Smooth muscle cell (in vitro differentiated cells): Measurements from ENCODE around the gene CCT5. TPM values are rescaled to one million over a fixed set of nuclear protein-coding genes. Genes with fewer than 3 reads are reported as not detected.

Experiments
- DNase-seq: peaks from one replicate; lab custom pipeline; 2025; ENCODE audit not compliant: unreplicated experiment; lab: John Stamatoyannopoulos, UW
- H2AFZ ChIP-seq: fragments of 200-600 bp; sonication (generic); 2 replicates; pipeline ENCODE4 v1.6.0; 2016; ENCODE audit warnings: antibody characterized with exemption, low read depth, mild to moderate bottlenecking
- H3F3A ChIP-seq: fragments of 200-600 bp; sonication (generic); 2 replicates; pipeline ENCODE4 v1.6.0; 2017; ENCODE audit warnings: antibody characterized with exemption, low read depth
- H3K27ac ChIP-seq: fragments of 200-600 bp; sonication (generic); 2 replicates; pipeline ENCODE4 v1.5.1; 2016; ENCODE audit warnings: low read depth, mild to moderate bottlenecking
- H3K27me3 ChIP-seq: fragments of 200-600 bp; sonication (generic); 2 replicates; pipeline ENCODE4 v1.6.1; 2016; ENCODE audit warnings: low read depth, mild to moderate bottlenecking
- H3K36me3 ChIP-seq: fragments of 200-600 bp; sonication (generic); 2 replicates; pipeline ENCODE4 v1.5.1; 2016; ENCODE audit warnings: low read depth
- H3K4me1 ChIP-seq: fragments of 200-600 bp; sonication (generic); 2 replicates; pipeline ENCODE4 v1.5.1; 2016; ENCODE audit warnings: low read depth
- H3K4me2 ChIP-seq: fragments of 200-600 bp; sonication (generic); 2 replicates; pipeline ENCODE4 v1.6.0; 2016; ENCODE audit warnings: mild to moderate bottlenecking
- H3K4me3 ChIP-seq: fragments of 200-600 bp; sonication (generic); 2 replicates; pipeline ENCODE4 v1.5.1; 2016; ENCODE audit warnings: mild to moderate bottlenecking
- H3K79me2 ChIP-seq: fragments of 200-600 bp; sonication (generic); 2 replicates; pipeline ENCODE4 v1.6.0; 2016; ENCODE audit warnings: low read depth, mild to moderate bottlenecking
- H3K9ac ChIP-seq: fragments of 200-600 bp; sonication (generic); 2 replicates; pipeline ENCODE4 v1.6.0; 2016; ENCODE audit warnings: low read depth
- H3K9me3 ChIP-seq: fragments of 200-600 bp; sonication (generic); replicated peaks from 2 replicates; pipeline ENCODE4 v1.5.1; 2016; ENCODE audit warnings: low read depth
- H4K20me1 ChIP-seq: fragments of 200-600 bp; sonication (generic); 2 replicates; pipeline ENCODE4 v1.6.0; 2016; ENCODE audit warnings: low read depth
- CTCF ChIP-seq: fragments of 200-600 bp; sonication (generic); IDR thresholded peaks from 2 replicates; pipeline ENCODE4 v1.5.1; 2017; ENCODE audit warnings: borderline replicate concordance, mild to moderate bottlenecking, antibody characterized with exemption; ENCODE audit not compliant: insufficient read depth, poor library complexity, severe bottlenecking
- WGBS: methylation state at CpG from one replicate; pipeline ENCODE4 v1.1.7; 2016; ENCODE audit warnings: low lambda C conversion rate; 5-methylcytosine and 5-hydroxymethylcytosine counted together
- polyA plus RNA-seq: library from polyadenylated mRNA; unstranded; fragments of >200 nt; fragmentation: Nextera tagmentation; extraction: Ambion mirVana; gene quantifications from 2 replicates; pipeline ENCODE4 v1.2.1, GENCODE V29; 2016
- total RNA-seq: library from RNA; depleted of rRNA; stranded (reverse); fragments of >200 nt; gene quantifications from 2 replicates; pipeline ENCODE4 v1.2.3, GENCODE V29; 2014

Gene CCT5
- total and polyA plus RNA-seq, 2 experiments from 2014 or later, result 146 to 198 TPM

- WGBS, result 85% methylated on average over 18 of the region's 18 CpGs
- DNase-seq, result no peak
- H3K36me3 ChIP-seq, result peaks cover 54% of the 10 kb centered on the region
These were observed 12.2 kb downstream of the CCT5 start for GRCh38 chr5:10262121-10262774.

GRCh38 chr5:10262995-10263394 lies 12.9 kb downstream of the CCT5 start:
- Histone ChIP-seq H3K9ac (no peak overlapping the region), H3K4me3 (no peak overlapping the region), H3K4me1 (no peaks in the 10 kb centered on the region), H3K36me3 (peaks cover 48% of the 10 kb centered on the region), H3K27ac (no peak overlapping the region), H3F3A (peaks cover 23% of the 10 kb centered on the region), H4K20me1 (peaks cover 36% of the 10 kb centered on the region), H3K9me3 (no peaks in the 10 kb centered on the region), H3K4me2 (no peak overlapping the region), H3K79me2 (no peaks in the 10 kb centered on the region), H3K27me3 (no peaks in the 10 kb centered on the region), H2AFZ (no peak overlapping the region)
- TF ChIP-seq CTCF, result no peak
- WGBS, result 98% methylated on average over 11 of the region's 11 CpGs
- DNase-seq, result no peak

More at GRCh38 chr5:10262121-10262774, 12.2 kb downstream of the CCT5 start:
- Histone ChIP-seq H3F3A (peaks cover 23% of the 10 kb centered on the region), H3K4me2 (no peak overlapping the region), H3K27me3 (no peaks in the 10 kb centered on the region), H4K20me1 (peaks cover 43% of the 10 kb centered on the region), H3K4me1 (no peaks in the 10 kb centered on the region), H3K27ac (no peak overlapping the region), H3K4me3 (no peak overlapping the region), H3K9me3 (no peaks in the 10 kb centered on the region), H3K79me2 (no peaks in the 10 kb centered on the region), H2AFZ (no peak overlapping the region), H3K9ac (no peak overlapping the region)
- no peak for TF ChIP-seq CTCF

GRCh38 chr5:10264604-10265003 lies 14.5 kb downstream of the CCT5 start:
- Histone ChIP-seq H3K27me3 (no peaks in the 10 kb centered on the region), H3K4me1 (no peaks in the 10 kb centered on the region), H3K27ac (no peak overlapping the region), H3K4me3 (no peak overlapping the region), H3K79me2 (no peaks in the 10 kb centered on the region), H3F3A (peaks cover 23% of the 10 kb centered on the region), H2AFZ (no peak overlapping the region), H3K9me3 (no peaks in the 10 kb centered on the region), H3K9ac (no peak overlapping the region), H3K36me3 (peaks cover 35% of the 10 kb centered on the region), H4K20me1 (peaks cover 31% of the 10 kb centered on the region), H3K4me2 (no peak overlapping the region)
- TF ChIP-seq CTCF, result no peak
- no peak for DNase-seq
- 94% methylated on average over 3 of the region's 3 CpGs for WGBS
